Measurements from ENCODE around the gene MALT1. TPM values are rescaled to one million over a fixed set of nuclear protein-coding genes. Genes with fewer than 3 reads are reported as not detected.

Gene MALT1
- total RNA-seq, 1 experiment from 2014 or later = 34.0 TPM

DNA sequence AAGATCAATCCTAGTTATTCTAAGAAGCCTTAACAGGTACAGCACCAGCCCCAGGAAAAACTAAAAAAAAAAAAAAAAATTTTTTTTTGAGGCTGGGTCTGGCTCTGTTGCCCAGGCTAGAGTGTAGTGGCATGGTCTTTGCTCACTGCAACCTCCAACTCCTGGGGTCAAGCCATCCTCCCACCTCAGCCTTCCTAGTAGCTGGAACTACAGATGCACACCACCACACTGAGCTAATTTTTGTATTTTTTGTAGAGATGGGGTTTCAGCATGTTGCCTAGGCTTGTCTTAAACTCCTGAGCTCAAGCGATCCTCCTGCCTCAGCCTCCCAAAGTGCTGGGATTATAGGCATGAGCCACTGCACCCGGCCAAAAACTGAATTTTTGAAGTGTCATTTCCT is 32.0 kb upstream of the MALT1 start:
- TF ChIP-seq, protein P1, sequence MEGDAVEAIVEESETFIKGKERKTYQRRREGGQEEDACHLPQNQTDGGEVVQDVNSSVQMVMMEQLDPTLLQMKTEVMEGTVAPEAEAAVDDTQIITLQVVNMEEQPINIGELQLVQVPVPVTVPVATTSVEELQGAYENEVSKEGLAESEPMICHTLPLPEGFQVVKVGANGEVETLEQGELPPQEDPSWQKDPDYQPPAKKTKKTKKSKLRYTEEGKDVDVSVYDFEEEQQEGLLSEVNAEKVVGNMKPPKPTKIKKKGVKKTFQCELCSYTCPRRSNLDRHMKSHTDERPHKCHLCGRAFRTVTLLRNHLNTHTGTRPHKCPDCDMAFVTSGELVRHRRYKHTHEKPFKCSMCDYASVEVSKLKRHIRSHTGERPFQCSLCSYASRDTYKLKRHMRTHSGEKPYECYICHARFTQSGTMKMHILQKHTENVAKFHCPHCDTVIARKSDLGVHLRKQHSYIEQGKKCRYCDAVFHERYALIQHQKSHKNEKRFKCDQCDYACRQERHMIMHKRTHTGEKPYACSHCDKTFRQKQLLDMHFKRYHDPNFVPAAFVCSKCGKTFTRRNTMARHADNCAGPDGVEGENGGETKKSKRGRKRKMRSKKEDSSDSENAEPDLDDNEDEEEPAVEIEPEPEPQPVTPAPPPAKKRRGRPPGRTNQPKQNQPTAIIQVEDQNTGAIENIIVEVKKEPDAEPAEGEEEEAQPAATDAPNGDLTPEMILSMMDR (IDR thresholded peaks at IDR 0.05) = no peak
- TF ChIP-seq, protein P2, sequence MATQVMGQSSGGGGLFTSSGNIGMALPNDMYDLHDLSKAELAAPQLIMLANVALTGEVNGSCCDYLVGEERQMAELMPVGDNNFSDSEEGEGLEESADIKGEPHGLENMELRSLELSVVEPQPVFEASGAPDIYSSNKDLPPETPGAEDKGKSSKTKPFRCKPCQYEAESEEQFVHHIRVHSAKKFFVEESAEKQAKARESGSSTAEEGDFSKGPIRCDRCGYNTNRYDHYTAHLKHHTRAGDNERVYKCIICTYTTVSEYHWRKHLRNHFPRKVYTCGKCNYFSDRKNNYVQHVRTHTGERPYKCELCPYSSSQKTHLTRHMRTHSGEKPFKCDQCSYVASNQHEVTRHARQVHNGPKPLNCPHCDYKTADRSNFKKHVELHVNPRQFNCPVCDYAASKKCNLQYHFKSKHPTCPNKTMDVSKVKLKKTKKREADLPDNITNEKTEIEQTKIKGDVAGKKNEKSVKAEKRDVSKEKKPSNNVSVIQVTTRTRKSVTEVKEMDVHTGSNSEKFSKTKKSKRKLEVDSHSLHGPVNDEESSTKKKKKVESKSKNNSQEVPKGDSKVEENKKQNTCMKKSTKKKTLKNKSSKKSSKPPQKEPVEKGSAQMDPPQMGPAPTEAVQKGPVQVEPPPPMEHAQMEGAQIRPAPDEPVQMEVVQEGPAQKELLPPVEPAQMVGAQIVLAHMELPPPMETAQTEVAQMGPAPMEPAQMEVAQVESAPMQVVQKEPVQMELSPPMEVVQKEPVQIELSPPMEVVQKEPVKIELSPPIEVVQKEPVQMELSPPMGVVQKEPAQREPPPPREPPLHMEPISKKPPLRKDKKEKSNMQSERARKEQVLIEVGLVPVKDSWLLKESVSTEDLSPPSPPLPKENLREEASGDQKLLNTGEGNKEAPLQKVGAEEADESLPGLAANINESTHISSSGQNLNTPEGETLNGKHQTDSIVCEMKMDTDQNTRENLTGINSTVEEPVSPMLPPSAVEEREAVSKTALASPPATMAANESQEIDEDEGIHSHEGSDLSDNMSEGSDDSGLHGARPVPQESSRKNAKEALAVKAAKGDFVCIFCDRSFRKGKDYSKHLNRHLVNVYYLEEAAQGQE (IDR thresholded peaks at IDR 0.05; ENCODE audit: insufficient read depth in 1 of 2, low read depth in 2 of 2, low read length in 1 of 2) = no peak
- no peak for TF ChIP-seq POLR2AphosphoS5 (IDR thresholded peaks at IDR 0.05; ENCODE audit: low read depth, low read length)
- TF ChIP-seq TCF7L2 (IDR thresholded peaks at IDR 0.05; ENCODE audit: low read depth, low read length) = no peak
- TF ChIP-seq SIN3A (IDR thresholded peaks at IDR 0.05; ENCODE audit: borderline replicate concordance, insufficient read depth, low read depth, low read length) = no peak
- intact Hi-C loops (cut with micrococcal nuclease; ENCODE audit: unreplicated experiment) (no loop called here), in situ Hi-C loops (cut with HindIII; ENCODE audit: low pct_unique_long_range_greater_than_20kb, low sequenced_read_pairs) (no loop called here)
- DNase-seq (ENCODE audit: low read depth, low spot score) (no peak), ATAC-seq (no peak)
- no peaks in the 10 kb centered on the region for H3K36me3 ChIP-seq (ENCODE audit: control insufficient read depth, insufficient read depth, low read length)
- H3K4me1 ChIP-seq (ENCODE audit: control insufficient read depth, insufficient read depth, low read length) = peaks cover 5% of the 10 kb centered on the region
- CTCF ChIA-PET = no interaction called here
- H3K27me3 ChIP-seq (ENCODE audit: control insufficient read depth, insufficient read depth, low read length) = no peaks in the 10 kb centered on the region
- H3K4me3 ChIP-seq (ENCODE audit: low read depth in 2 of 2, low read length in 2 of 2) = no peak overlapping the region
- no TSS peak for BruUV-seq (replicated peaks)
- POLR2A ChIA-PET = no interaction called here
- H3K9me3 ChIP-seq (ENCODE audit: control insufficient read depth, insufficient read depth, low read depth, low read length) = no peaks in the 10 kb centered on the region
- H3K27ac ChIP-seq (ENCODE audit: low read length) = no peak overlapping the region

DNA sequence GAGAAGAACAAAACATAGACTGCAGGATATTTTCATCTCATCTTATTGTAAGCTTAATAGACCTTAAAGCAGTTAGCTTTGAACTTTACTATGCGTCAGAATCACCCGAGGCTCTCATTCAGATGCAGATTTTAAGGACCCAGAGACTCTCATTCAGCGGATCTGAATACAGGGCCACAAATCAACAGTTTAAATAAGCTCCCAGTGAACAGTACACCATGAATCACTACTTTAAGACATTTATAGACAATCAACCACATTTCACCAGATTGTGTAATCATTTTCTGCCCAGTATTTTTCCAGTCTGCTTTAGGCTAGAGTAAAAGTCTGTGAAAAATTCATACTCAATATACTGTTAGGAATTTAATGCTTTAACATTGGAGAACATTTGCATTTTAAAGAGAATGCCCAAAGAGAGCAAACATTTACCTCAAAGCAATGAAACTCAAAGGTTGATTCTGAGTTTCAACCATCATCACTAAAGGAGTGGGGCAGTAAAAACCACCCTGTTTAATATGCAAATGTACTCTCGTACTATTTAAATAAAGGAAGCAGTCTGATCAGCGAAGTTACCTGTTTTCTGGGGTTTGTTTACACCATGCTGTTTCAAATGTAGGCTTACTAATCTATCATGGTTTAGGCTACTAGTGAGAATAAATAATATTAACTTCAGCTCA is 31.4 kb upstream of the MALT1 start:
- H3K4me3 ChIP-seq (ENCODE audit: low read depth in 2 of 2, low read length in 2 of 2) = no peak overlapping the region
- intact Hi-C loops (cut with micrococcal nuclease; ENCODE audit: unreplicated experiment) (no loop called here), in situ Hi-C loops (cut with HindIII; ENCODE audit: low pct_unique_long_range_greater_than_20kb, low sequenced_read_pairs) (no loop called here)
- H3K27ac ChIP-seq (ENCODE audit: low read length) = no peak overlapping the region
- no peak for ATAC-seq
- no peaks in the 10 kb centered on the region for H3K36me3 ChIP-seq (ENCODE audit: control insufficient read depth, insufficient read depth, low read length)
- ChIA-PET POLR2A (no interaction called here), CTCF (interaction anchor here (0.6 kb wide), 1 partner anchor 19 kb away, joined by 3 read pairs; no protein-coding TSS in a partner anchor)
- peaks cover 5% of the 10 kb centered on the region for H3K4me1 ChIP-seq (ENCODE audit: control insufficient read depth, insufficient read depth, low read length)
- no peak for DNase-seq (ENCODE audit: low read depth, low spot score)
- no peaks in the 10 kb centered on the region for H3K9me3 ChIP-seq (ENCODE audit: control insufficient read depth, insufficient read depth, low read depth, low read length)
- no peaks in the 10 kb centered on the region for H3K27me3 ChIP-seq (ENCODE audit: control insufficient read depth, insufficient read depth, low read length)
- TF ChIP-seq SIN3A (IDR thresholded peaks at IDR 0.05; ENCODE audit: borderline replicate concordance, insufficient read depth, low read depth, low read length) = no peak
- no peak for TF ChIP-seq POLR2AphosphoS5 (IDR thresholded peaks at IDR 0.05; ENCODE audit: low read depth, low read length)
- TF ChIP-seq, protein P1 (IDR thresholded peaks at IDR 0.05) = no peak
- TF ChIP-seq, protein P2 (IDR thresholded peaks at IDR 0.05; ENCODE audit: insufficient read depth in 1 of 2, low read depth in 2 of 2, low read length in 1 of 2) = no peak
- TF ChIP-seq TCF7L2 (IDR thresholded peaks at IDR 0.05; ENCODE audit: low read depth, low read length) = no peak
- no TSS peak for BruUV-seq (replicated peaks)
